Activated T-cell treated with anti-CD3 and anti-CD28 coated beads for 1 hour (primary cell): ENCODE measurements around the gene TCF12.

Experiments used
- DNase-seq: peaks from one replicate; pipeline ENCODE4 v3.0.0-alpha.2; 2020; ENCODE audit warnings: low read depth

The TCF12 gene

DNA sequence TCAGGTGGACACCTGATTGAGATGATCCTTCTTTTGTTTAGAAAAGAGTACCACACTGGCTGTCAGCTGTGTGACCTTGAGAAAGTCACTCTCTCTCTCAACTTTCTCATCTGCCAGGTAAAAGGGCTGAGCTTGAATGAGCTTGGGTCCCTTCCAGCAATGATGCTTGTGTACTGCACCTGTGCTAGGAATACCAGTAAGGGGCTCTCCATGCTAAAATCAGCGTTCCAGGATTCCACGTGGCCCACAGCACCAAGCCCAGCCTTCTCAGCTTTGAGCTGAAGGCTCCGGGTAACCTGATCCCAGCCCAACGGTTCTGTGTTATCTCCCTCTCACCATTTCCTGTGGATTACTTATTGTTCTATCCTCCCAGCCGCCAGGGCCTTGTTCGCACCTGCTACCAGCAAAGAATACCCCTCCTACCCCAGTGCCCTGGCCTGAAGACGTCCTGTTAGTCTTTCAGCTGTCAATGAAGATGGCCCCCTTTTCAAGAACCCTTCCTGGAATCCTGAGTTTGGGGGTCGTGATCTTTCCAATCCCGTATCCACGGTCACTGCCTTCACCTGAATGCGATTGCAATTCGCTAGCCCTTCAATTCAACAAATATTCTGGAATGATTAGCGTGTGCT lies 403.6 kb downstream of the TCF12 start:
- DNase-seq: no peak

DNA sequence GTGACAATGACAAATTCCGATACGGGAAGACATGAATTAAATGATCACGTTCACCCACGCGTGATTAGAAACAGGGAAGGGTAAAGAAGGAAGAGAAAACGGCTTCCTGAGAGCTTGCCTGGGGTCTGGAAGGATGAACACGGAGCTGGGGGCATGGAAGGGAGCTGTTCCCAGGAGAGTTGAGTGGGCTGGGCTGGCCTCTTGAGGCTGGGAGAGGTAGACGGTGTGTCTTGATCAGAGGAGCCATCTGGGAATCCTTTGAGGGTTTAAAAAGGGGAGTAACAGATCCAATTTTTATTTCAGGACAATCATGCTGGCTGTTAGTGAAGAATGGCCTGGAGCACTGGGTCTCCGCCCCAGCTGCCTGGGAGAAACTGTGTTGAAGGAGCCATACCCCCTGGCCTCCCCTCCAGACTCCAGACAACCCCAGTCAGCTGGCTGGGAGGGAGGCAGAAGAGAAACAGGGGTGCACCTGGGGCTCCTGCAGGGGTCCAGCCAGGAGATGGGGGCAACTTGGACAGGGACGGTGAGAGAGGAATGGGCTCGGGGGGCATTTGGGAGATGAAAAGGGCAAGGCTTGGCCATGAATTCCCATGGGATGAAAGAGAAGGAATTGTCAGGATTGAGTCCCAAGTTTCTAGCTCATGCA lies 404.3 kb downstream of the TCF12 start:
- DNase-seq: no peak

DNA sequence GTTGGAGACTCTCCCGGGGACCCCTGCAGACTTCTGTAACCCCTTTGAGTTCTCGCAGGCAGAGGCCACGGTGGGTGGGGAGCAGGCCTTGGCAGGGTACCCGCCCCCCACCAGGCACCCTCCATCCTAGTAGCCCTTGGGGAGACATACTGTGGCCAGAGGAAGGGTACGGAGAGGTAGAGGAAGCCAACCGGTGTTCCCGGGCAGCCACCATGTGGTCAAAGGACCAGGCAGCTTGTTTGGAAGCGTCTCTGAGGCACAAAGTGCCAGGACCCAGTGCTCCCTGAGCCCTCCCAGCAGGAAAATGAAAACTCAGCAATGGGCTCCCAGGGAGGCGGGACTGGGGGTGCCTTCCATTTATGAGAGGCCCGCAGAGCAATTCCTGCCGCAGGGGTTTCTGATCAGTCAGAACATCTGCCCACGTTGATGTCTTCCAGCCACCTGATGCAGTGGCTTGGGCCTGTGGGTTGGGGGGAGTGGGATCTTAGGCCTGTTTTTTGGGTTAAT lies 404.9 kb downstream of the TCF12 start:
- DNase-seq: no peak

DNA sequence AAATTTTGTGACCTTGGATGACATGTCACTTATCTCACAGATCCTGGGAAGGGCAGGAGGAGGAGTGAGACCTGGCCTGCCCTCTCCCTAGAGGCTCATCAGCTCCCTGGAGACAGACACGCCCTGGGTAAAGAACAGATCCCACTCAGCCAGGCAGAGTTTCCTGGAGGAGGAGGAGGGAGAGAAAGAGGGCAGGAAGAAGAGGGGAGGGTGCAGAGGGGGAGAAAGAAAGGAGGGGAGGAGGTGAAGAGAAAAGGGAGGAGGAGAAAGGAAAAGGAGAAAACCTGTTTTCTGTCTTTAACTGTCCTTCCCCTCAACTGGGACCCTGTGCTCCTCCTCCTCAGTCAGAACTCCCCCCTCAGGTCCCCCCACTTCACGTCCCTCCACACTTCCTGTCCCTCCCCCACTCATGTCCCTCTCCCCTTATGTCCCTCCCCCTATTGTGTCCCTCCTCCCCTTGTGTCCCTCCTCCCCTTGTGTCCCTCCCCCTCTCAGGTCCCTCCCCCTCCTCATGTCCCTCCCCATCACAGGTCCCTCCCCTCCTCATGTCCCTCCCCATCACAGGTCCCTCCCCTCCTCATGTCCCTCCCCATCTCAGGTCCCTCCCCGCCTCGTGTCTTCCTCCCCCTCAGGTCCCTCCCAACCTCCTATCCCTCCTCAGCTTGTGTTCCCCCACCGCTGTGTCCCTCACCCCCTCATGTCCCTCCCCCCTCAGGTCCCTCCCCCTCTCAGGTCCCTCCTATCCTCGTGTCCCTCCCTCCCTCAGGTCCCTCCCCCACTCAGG lies 405.6 kb downstream of the TCF12 start:
- DNase-seq: no peak

DNA sequence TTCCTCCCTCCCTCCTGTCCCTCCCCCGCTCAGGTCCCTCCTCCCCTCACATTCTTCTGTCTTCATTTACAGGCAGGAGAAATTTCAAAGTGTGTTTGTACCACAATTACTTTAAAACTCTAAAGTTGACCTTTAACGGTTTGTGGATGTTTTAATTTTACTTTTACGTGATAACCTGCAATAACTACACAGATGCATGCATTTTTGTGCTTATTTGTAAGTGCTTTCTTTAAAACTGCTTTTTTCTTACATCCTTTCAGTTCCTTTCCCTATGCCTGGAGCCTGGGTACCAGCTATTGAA lies 406.1 kb downstream of the TCF12 start:
- no peak for DNase-seq

DNA sequence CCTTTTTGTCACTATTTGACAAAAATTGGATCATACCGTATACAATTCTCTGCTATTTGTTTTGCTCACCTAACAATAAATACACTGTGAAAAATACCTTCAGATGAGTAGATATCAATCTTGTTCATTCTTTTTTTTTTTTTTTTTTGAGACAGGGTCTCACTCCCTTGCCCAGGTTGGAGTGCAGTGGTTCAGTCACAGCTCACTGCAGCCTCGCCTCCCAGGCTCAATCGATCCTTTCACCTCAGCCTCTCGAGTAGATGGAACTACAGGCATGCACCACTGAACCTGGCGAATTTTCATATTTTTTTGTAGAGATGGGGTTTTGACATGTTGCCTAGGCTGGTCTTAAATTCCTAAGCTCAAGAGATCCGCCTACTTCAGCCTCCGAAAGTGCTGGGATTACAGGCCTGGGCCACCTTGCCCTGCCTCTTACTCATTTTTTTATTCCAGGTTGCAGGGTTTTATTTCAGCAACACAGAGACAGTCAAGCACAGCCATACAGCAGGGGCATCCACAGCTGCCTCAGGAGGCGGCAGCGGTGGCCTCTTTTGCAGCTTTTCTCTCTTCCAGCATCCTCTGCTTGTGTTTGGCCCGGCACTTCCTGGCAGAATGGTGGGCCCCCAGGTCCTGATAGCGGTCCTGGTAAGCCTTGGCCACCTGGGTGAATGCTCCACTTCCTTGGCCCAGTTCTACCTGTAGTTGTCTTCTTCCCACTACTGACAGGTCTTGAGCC lies 406.7 kb downstream of the TCF12 start:
- no peak for DNase-seq

DNA sequence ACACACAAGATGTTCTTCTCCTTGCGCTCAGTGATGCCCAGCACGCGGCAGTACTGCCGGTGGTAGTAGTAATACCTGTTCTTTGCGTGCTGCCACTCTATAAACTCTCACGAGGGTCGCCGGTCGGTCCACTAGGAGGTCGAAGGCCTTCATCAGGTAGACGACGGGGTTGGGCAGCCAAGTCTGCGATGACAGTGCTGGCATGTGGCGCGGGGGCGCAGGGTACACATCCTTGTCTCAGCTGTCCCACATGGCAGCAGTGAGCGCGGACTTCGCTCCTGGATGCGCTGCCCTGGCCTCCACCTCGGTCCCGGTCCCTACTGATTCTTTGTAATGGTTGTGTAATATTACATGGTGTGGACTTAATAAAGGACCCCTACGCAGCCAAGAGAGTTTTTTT lies 407.8 kb downstream of the TCF12 start:
- DNase-seq: no peak

DNA sequence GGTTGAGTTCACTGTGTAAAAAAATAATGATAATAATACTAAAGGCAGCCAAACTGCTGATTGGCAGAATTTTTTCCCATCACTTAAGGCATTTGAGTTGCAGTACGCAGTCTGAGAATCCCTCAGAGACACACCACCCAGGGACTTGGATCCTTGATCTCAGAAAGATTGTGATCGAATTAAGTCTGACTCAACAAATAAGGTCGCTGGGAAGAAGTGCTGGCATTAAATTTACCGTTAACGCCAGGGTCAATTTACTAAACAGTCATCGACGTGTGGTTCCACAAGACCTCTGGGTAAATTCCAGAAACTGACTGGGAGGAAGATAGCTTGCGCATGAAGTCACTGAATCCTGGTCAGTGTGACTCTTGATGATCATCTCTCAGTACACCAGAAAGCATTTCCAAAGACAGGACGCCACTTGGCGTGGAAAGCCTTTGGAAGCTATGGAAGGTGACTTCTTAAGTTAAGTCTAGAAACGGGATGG lies 409.6 kb downstream of the TCF12 start:
- no peak for DNase-seq

DNA sequence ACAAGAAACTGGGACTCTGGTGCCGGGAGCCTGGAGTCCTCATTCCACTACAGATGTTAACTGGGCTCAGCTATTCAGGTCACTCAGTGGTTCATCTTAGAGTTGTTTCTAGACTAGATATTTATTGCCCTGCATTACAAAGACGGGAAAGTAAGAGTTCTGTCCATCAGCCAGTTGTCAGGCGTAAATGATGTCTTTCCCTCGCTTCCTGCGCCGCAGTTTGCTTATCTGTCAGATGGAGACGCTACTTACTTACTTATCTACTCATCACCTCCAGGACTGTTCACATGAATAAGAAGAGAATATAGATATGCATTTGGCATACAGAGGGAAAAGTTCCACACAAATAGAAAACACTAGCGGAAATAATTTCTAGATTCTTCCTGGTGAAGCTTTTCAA lies 410.0 kb downstream of the TCF12 start:
- no peak for DNase-seq

DNA sequence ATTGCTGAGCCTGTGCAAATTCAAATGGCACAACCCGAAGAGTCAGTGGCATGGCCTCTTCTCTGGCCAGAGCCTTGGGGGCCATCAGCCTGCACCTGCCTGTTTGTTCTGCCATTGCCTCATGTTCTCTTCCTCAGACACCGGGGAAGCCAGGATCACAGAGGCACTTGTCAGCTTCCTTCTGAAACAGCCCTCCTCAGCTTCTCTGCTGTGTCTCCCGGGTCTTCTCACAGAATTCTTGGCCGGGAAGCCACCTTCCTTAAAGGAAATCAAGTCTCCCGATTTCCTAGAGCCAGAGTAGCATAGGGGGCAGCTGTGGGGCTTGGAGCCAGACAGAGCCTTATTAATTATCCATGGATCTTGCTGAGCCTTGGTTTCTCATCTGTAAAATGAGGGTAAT lies 410.5 kb downstream of the TCF12 start:
- no peak for DNase-seq

DNA sequence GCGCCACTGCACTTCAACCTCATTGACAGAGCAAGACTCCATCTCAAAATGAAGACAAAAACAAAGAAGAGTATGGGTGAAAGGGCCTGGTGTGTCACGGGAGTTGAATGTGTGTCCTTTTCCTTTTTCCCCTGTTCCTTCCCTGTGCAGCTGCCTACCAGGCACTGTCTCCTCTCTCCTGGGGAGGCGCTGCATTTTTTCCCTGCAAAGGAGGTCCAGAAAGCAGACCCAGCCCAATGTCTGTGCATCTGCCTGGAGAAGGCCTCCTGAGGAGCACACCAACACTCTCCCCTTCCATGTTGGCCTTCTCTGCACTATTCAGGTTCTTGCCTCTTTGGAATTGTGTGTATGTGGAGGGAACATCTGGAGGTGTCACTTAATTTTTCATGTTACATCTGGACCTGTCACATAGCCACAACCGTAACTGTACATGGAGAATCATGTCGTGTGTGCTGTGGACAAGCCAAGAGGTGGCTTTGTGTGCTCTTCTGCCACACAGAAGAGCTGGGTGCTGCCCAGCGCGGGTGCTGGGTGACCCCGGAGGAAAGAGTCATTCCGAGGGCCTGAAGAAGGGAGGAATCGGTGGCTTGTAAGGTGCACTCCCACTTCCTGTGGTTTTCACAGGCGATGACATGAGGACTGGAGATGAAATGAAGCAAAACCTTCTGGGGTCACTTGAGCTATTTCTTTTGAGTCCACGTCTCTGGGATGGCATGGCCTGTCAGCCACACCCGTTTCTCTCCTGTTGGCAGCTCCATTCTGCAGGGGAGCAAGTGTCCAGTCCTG lies 411.3 kb downstream of the TCF12 start:
- no peak for DNase-seq

DNA sequence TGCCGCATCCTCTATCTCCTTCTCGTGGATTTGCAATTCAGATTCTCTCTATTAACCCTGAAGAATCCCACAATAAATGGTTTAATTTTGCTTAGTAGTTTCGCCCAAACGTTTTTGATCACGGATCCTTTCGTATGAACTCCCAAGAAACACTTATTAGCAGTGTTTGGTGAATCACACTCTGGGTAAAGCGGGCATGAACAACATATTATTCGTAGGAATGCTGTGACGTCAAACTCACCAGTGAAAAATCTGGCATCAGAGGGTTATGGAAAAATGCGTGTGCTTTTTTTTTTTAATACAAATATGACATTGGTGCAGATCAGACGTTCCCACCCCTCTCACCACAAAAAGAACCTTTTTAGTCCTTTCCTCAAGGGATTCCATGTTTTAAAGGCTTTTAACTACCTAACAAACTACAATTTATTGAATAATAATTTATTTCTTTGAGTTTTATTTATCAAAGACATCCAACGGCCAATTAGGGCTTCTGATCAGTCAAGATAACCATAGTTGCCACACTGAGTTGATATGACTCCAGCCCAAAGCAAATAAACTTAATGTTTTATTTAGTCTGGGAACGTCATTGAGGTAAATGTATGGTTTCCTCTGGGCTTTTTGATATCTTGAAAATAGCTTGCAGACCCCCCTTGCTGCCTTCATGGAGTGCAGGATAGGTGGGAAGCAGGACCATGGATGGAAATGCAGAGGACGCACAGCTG lies 412.3 kb downstream of the TCF12 start:
- no peak for DNase-seq

DNA sequence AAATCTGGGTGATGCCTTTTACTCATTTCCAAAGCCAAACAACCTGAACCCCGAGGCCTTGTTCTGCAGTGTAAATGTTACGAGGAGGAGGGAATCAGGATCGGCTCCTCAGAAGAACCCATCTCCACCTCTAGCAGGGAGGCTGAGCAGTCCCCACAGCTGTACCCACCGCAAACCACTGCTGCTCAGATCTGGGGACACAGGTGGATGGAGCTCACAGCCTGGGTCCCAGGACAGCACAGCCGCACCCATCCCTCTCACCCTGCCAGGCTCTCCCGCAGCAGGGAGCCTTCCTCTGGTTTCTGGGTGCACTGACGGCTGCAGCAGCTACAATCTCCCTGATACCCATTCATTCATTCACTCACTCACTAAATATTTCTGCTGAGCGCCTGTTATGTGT lies 413.9 kb downstream of the TCF12 start:
- no peak for DNase-seq

DNA sequence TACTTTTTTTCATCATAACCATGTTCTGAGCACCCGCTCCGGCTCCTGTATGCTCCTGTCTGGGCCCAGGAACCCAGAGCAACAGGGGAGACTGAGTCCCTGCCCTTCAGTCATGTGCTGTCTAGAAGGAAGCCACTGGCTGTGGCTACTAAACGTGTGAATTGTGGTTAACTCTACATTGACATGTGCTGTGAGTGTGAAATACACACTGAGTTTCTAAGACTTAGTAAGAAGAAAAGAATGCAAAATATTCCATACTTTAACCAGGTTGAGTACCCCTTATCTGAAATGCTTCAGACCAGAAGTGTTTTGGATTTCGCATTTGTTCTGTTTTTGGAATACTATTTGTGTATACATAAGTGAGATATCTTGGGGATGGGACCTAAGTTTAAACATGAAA lies 415.0 kb downstream of the TCF12 start:
- no peak for DNase-seq

DNA sequence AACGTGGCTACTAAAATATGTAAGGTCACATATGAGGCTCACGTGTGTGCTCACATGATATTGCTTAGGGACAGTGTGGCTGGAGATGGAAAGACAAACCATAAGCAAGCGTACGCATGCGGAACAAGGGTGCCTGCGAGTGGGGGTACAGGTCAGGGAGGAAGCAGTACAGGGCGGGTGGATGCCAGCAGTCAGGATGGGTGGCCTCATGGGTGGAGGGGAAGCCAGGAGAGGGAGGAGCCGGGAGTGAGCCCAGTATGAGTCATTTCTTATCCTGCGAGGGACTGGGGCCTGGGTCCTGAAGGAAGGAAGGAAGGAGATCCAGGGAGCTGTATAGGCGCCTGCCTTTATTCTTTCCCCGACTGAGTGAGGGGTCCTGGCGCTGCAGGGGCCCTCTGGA lies 415.8 kb downstream of the TCF12 start:
- no peak for DNase-seq

DNA sequence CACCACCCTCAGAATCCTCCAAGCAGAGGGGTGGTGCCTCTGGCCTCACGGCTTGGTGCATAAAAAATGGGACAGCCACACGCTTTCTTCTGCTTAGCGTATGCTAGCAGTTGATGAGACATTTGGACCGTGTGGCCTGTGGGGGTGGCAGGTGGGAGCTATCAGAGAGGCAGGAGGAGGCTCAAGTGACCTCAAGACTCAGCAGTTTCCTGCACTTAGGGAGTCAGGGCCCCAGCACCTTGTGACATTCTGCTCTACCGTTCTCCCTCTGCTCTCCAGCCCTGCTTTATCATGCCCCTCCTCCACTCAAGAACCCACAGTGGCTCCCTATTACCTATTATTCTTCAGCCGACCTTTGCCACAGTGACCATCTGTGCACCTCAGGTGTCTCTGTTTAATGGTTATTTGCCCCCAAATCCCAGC lies 416.9 kb downstream of the TCF12 start:
- DNase-seq: no peak

DNA sequence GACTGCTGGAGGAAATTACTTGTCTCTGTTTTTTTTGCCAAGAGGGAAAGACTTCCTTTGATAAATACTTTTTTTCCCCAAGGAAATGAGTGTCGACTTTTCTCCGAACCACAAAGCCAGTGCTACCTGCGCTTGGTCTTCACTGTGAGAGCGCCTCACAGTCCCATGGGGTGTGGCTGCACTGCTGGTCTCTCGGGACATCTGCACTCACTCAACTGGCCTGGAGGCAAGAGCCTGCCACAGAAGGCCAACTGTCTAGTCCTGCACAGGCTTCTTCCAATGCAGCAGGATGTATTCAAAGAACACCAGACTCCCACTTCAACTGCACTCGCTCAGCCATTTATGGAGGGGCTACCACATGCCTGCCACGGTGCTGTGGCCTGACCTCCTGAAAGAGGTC lies 417.3 kb downstream of the TCF12 start:
- DNase-seq: no peak

DNA sequence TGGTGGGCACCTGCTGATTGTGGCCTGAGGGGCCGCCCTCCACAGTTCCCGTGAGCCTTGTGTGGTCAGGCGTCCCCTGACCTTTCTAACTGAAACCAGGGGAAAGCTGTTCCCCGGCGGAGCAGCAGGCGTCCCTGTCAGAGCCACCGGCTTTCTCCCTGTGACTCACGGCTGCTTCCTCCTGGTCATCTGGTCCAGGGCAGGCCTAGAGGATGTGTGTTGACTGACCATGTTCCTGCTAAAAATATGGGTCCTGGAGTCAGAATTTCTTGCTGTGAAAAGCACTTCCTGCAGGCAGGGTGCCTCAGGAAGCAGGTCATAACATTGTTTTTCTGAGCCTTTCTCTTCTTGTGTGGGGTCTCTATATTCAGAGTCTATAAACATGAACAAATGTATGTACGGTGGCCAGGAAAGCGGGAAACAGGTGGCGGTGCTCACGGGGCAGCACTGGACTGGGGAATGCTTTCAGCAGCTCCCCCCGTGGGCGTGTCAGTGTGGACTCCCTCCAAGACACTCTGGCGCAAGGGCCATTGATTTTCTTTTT lies 419.5 kb downstream of the TCF12 start:
- no peak for DNase-seq

DNA sequence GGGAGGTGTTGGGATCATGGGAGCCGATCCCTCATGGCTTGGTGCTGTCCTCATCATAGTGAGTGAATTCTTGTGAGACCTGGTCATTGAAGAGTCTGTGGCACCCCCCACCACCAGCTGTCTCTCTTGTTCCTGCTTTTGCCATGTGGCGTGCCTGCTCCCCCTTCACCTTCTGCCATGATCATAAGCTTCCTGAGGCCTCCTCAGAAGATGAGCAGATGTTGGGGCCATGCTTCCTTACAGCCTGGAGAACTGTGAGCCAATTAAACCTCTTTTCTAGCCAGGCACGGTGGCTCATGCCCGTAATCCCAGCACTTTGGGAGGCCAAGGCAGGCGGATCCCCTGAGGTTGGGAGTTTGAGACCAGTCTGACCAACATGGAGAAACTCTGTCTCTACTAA lies 420.9 kb downstream of the TCF12 start:
- DNase-seq: no peak
